COLO829 (cell line): ENCODE data around the gene CLNK.

Experiments used
- DNase-seq: peaks from one replicate; pipeline ENCODE4 v3.0.0; 2012; ENCODE audit warnings: low spot score

The CLNK gene, protein sequence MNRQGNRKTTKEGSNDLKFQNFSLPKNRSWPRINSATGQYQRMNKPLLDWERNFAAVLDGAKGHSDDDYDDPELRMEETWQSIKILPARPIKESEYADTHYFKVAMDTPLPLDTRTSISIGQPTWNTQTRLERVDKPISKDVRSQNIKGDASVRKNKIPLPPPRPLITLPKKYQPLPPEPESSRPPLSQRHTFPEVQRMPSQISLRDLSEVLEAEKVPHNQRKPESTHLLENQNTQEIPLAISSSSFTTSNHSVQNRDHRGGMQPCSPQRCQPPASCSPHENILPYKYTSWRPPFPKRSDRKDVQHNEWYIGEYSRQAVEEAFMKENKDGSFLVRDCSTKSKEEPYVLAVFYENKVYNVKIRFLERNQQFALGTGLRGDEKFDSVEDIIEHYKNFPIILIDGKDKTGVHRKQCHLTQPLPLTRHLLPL

DNA sequence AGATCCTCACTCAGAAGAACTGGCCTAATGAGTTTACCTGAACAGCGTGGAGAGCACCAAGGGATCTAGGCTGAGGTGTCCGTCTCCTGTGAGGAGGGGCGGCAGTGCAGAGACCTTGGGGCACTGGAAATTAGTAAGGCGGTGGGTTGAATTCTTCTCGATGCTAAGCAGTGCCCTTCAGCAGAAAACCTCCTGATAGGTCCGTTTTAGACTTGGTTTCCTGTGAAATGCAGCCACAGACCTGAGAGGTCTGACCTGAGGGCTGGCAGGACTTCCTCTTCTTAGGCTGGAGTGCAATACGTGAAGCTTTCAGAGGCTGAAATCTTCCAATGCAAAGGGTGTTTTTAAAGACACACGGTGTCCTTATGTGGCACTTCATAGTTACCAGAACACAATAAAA, at the start of gene CLNK:
Gene CLNK, minus strand, starts transcription at position 138 of the 400 bp plus-strand sequence. CDS start 16,899 bp downstream, outside the sequence.
- no peak for DNase-seq

DNA sequence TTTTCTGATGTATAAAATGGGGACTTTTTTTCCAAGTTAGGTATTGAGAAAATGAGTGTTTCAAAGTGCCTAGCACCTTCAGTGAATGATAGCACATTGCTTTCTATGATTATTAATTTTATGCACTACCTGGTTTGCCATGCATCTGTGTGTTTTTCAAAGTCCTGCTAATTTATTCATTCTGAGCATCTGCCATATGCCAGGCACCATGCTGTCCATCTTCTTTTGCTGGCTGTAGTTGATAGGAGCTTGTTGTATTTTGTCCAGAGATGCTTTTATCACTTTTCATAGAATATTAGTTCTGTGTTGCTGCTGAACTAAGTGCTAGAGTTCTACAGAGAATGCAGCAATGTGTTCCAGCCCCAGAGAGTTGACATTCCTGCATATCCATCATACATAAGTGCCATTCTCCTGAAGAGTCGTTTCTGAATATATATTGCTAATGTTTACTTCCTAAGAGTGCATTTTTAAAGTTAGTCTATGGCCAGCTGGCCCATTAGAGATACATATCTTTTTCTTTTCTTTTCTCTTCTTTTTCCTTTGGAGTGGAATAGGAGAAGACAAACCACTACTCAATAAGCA, 49.0 kb upstream of the CLNK start:
- DNase-seq, result no peak

DNA sequence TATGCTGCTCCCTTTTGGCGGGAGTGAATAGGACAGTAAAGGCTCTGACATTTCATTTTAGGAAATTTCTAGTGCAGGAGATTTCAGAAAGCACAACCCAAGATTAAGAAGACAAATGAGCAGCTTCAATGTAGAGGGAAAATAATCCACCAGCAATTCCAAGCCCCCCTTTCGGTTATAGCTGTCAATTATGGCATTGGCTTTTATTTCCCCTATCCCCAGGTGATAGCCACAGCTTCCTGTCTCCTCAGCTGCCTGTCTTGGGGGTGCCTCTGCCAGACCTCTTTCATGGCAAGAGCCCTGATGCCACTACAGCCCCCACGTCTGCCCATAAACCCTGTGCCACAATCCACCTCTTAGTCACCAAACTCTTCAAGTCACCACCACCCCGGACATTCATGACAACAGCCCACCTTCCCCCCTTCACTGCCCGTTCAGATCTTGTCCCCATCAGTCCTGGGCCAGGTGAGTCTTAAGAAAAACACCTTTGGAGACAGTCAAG, 48.4 kb upstream of the CLNK start:
- DNase-seq, result no peak

DNA sequence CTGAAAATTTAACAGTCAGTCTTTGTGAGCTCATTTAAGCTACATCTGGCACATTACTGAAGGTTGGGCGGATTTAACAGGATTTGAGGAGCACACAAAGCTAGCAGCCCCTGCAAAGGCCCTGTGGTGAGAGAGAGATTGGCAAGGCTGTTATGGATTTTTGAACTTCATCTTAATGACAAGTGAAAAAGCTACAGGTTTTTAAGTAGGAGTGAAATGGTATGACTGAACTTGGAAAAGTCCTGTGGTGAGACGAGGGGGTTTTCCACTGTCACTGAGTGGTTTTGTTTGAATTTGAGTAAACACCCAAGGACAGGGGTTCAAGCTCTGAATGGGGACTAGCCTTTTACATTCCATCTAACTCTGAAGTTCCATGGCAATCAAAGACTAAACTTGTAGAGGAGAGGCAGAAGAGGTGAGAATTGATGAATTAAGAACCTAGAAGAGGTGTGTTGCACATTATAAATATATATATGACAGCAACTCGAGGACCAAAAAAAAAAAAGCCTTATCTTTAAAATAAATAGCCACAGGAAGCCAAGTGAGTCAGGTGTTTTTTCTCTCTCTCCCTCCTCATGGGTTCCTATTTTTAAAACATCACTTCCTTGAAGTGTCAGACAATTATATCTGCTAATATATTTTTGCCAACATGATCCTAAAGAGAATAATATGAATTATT, 47.8 kb upstream of the CLNK start:
- no peak for DNase-seq

DNA sequence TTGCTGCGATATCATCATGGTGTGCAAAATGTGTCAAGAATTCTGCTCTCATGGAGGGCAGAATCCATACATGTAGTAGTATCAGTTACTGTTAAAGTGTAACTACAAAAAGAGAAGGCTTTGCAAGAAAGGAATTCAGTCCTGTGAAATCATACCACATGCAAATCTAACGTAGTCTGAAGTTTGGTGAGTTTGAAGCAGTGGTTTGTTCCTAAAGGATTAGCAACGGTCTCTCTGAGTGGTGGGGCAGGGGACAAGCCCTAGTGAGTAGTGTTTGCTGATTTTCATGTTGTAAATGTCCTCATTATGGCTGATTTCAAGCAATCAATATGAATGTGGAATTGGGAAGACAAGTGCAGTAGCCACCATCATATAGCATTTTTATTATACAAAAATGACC, 47.1 kb upstream of the CLNK start:
- no peak for DNase-seq

DNA sequence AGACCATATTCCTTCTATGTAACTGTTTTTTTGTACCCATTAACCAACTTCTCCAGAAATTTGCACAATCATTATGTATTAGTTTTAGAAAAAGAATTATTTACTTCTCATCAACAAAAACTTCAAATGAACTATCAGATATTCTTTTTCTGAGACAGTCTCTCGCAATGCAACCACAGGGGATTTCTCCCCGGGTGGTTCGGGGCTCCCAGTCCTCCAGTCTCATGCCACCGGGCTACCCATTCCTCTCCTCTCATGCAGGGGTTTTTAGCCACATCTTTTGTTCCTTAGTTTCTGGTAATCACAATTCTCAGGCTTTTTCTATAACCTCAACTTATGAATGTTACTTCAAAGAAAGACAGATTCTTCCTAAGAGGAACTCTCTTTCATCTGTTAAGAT, 46.6 kb upstream of the CLNK start:
- DNase-seq, result no peak

DNA sequence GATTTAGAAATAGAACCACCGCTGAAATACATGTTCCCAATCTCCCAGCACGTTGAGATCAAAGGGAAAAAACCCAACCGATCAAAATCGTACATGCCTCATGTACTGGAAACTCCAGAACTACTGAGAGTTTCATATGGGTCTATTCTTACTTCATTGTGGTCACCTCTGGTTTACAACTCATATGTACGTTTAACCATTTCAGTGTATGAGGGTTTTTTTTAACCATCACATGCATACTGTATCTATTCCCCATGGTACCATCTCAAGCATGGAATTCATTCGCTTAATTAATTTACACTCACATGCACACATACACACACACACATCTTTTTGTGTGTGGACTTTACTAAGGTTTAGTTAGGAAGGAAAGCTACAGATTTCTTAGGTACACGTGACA, 46.0 kb upstream of the CLNK start:
- DNase-seq, result no peak

DNA sequence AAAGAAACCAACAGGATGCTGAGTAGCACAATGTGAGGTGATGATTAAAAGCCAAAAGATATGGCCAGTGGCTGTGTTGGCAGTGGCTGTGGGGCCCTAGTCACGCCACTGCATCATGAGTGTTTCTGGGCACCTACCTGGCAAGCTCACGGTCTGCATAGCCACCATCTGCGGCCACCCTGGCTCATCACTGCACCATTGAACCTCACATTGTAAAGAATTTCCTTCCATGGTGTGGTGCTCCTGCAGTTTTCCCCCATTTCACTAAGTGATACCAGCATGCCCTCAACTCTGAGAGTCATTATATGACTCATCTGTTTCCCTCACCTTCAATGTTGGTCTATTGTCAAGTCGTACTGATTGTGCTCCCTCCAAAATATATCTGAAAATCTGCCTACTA, 45.5 kb upstream of the CLNK start:
- DNase-seq, result no peak

DNA sequence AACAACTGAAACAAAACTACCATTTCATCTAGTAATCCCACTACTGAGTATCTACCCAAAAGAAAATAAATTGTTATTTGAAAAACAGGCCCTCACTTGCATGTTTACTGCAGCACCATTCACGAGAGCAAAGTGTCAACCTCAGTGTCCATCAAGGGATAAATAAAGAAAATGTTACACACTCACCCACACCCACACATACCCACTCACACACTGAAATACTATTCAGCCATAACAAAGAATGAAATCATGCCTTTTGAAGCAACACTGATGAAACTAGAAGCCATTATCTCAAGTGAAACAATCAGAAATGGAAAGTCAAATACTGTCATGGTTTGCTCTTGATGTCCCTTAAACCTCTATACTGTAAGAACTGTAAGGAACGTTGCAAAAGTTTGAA, 44.8 kb upstream of the CLNK start:
- no peak for DNase-seq

DNA sequence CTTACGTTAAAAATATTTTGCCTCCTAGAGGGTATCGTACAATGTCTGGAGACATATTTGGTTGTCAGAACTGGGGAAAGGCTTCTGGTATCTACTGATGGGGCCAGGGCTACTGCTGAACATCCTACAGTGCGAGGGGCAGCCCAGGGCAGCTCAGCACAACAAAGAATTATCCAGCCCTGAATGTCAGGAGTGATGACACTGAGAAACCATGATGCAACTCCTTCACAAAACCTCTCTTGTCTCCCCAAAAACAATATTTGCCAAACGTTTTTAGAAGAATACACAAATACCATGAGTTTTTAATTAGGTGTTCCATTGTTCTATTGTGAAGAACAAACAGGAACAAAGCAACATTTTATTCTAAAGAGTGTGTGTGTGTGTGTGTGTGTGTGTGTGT, 43.4 kb upstream of the CLNK start:
- no peak for DNase-seq

DNA sequence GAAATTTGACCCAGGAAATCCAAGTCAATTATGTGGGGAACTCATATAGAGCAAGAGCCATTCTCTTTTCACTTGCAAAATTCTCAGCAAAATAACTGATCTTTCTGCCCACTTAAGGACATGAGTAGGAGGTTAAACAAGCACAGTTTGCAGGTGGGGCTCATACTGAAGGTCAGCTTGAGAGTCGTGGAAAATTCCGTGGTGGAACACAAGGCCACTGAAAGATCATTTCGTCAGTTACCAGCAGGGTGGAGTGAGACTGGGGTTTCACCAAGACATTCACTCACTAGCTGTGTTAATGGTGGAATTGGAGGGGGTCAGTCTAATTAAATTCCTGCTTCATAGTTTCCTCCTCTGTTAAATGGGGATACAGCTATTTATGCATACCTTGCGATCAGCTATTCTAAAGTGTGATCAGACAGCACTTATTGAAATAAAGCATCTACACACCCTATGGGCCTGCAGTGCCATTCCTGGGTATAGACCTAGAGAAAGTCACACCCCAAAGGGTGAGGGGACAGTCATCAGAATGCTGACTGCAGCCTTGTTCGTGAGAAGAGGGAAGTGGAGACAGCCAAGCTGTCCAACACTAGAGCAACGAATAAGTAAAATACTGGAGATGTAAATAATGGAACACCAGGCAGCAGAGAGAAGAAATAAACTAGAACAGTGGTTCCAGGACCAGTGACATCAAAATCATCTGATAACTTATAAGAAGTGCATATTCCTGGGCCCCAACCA, 42.7 kb upstream of the CLNK start:
- no peak for DNase-seq

DNA sequence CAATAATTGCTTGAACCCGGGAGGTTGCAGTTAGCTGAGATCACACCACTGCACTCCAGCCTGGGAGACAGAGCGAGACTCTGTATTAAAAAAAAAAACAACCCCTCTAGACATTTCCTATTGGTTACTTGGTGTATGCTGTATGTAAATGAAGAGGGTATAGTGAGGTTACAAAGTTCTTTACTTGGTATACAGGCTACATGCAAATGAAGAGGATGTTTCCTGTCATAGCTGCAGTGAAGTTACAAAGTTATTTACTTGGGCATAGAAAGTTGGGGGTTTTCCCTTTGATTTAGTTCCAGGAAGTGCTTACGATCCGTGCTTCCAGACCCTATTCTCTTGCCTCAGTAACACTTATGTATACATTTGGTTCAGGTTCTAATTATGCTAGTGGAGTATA, 38.4 kb upstream of the CLNK start:
- DNase-seq, result no peak

DNA sequence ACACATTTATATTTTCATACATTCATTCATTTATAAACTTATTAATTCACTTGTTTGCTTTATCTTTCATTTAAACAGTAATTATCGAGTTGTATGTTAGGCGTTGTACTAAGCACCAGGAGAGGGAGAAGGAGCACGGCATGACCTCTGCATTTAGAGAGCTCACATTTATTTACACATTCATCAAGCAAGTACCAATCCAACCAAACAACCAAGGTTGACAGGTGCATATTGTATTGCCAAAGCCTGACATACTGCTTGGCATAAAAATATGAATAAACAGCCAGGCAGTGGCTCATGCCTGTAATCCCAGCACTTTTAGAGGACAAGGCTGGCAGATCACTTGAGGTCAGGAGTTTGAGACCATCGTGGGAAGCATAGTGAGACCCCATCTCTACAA, 37.0 kb upstream of the CLNK start:
- DNase-seq, result no peak

DNA sequence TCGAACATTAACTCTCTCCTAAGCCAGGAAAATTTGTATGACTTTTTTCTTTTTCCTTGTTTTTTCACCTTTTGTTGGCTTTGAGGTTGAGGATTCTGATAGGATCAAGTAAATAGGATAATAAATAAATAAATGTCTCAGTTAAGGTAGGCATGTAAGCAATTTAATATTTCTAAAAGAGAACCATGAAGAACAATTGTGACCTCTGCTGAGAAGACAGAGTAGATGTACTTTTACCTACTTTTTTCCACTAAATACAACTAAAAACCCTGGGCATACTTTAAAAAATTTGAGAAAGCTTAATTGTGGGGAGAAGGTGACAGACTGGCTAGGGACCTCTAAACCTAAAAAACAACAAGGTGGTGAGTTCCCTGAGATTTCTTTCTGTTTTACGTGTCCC, 31.6 kb upstream of the CLNK start:
- no peak for DNase-seq

DNA sequence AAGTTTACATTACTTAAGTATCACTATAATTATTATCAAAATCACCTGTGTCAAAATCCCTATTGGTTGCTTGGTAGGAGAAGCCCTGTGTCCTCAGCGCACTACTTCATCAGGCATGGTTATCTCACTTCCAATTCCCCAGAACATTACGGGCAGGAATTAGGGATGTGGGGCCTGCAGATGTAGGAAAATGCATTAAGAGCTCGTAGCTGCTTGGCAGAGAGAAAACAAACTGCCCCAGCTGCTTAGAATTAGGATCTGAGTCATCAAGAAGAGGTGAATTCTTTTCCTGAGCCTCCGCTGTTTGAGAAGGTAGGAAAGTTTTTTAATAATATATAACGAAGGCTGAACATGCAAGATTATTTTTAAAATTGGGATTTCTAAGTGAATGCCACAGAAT, 31.1 kb upstream of the CLNK start:
- no peak for DNase-seq

DNA sequence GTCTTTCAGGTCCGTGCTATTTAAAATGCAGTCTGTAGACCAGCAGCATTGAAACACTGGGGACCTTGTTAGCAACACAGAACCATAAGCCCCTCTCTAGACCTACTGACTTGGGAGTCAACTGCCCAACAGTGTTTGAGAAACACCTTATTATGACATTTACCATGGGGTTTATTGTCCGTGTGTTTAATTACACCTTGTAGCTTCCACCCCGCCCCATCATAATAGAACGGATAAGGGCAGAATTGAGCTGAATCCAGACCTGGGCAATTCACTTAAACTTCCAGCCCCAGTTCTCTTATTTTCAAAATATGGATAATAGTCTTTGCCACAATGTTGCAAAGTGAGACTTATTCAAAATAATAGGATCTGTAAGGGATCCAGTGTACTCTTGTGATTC, 30.6 kb upstream of the CLNK start:
- no peak for DNase-seq

DNA sequence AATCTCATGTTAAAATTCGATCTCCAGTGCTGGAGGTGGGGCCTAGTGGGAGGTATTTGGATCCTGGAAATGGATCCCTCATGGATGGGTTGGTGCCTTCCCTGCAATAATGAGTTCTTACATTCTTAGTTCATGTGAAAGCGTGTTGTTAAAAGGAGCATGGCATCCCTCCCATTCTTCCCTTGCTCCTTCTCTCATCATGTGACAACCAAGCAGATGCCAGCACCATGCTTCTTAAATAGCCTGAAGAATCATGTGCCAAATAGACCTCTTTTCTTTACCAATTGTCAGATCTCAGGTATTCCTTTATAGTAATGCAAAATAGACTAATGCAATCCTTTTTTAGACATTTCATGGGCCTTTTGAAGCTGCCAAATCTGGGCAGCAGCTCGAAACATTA, 29.0 kb upstream of the CLNK start:
- DNase-seq, result no peak

DNA sequence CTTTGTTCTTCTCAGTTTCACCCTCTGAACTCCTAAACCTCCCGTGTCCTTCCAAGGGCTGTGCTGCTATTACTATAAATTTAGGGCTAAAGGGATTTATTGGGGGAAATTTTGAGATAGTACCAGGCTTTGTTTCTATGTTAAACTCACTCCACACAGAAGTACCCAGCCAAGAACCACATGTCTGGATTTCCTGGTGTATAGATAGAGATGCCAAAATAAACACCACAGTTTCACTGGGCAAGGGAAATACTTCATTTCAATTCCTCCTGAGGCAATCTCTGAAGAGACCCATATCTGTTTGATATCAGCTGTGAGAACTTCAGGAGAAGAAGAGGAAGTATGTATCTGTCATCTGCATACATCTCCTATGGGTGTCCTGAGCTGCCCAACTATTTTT, 21.7 kb upstream of the CLNK start:
- DNase-seq, result no peak

DNA sequence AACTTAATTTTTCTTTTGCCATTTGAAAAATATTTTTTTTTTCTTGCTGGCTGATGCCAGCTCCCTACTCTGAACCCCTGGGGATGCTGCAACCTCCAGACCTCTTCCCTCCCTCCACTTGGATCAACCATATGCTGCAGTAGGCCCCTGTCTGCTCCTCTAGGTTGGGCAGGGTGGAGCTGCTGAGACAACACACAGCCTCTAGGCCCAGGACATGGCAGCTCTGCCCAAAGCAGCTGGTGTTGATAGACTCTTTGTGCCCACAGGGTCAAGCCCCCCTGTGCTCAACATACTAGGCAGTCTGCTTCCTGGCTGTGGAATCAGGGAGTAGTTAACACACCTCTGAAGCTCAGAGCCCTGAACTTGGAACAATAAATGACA, 19.9 kb upstream of the CLNK start:
- DNase-seq, result no peak

DNA sequence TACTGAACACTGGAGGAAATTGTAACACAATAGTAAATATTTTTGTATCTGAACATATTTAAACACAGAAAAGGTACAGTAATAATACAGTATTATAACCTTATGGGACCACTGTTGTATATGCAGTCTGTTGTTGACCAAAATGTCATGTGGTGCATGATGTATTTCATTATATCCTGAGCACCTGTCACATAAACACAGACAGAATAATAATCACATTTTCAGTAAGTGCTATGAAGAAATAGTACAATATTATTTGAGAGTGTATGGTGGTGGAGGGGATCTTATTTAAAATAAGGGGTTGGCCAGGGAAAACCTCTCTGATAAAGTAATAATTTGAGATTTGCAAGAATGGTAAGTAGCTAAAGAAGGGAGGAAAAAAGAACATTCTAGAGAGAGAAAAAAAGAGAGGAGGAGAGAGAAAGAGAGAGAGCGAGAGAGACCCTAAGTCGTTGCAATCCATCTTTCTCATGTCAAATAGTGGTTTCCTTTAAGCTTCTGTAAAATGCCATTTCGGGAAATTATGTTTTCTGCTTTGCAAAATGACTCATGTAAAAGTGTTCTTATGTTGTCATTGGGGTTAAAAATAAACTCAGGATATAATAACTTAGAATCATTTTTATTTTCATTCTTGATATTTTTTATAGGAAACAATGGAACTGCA, 19.3 kb upstream of the CLNK start:
- no peak for DNase-seq

DNA sequence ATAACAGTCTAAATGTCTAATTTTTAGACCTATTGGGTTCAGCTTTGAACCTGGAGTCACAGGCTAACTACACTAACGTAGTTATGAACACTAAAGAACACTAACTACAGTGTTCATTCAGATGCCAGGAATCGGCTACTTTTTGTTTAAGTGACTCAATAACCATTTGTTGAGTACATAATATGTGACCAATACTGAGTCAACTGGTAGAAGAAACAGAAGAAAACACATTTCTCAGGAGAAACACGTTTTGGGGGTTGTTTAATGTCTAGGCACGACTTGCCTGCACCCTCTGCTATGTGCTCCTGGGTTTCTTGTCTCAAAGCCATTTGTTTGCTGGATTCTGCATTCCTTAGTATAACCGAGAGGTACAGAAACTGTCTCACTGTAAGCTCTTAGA, 18.6 kb upstream of the CLNK start:
- no peak for DNase-seq
